HG03378 (cell line): Measurements from ENCODE around the gene NLN.
"Not testable (repeated sequence)": the region's sequence is repeated elsewhere in the genome, so short reads cannot be mapped to it uniquely, and the experiment has no call there.

ENCODE experiments used
- ATAC-seq: cut with Tn5 transposase; IDR thresholded peaks from one replicate; pipeline ENCODE4 v1.9.1; 2021; ENCODE audit warnings: mild to moderate bottlenecking, moderate library complexity; ENCODE audit not compliant: unreplicated experiment

Gene NLN

DNA sequence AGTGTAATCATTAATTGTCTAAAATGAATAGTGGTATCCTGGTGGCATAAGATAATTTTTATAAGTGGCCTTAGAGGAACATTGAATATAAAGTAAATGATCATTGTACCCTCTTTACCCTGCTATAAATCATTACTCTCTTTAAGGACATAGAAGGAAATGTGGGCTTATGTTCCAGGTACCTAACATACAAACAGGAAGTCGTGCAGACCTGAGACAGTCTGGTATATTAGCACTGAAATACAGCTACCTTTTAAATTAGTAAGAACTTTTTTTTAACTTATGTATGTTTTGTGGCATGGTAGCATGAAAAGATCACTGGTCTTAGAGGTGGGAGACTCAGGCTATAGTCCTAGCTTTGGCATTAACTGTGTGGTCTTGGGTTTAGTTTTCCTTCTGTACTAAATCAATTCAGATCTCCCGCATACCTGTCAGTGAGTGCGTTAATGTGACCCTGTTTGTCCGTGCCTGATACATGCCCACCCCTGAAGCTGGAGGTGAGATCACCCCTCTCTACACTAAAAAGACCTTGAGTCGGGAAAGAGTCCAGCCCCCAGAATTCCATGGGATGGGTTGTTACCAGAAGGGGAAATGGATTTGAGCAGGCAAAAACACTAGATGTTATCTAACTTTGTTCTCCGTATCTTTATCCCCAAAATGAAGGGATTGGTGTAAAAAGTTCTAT, 145.0 kb downstream of the NLN start:
- ATAC-seq, result no peak

DNA sequence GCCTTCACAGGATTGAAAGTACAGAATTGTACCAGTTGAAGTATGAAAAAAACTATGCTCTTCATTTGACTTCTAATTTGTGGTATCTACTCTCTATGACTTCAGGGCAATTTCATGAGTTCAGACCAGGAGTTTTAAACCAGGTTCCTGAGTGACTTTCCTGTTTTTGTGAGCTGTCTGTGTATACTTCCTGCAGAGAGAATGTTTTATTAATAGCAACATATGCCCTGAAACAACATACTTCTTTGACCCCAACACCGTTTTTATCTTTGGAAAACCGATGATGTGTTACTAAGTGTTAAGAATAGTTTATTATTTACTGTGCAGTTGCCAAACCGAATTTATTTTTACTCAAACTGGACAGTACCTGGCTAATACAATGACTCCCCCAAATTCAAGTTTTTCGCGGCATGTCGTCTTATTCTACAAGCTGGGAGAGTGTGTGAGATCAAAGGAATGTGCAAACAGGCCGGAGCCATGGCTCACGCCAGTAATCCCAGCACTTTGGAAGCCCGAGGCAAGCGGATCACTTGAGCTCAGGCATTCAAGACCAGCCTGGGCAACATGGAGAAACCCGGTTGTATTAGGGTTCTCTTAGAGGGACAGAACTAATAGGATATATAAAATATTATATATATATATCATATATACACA, 145.7 kb downstream of the NLN start:
- no peak for ATAC-seq

DNA sequence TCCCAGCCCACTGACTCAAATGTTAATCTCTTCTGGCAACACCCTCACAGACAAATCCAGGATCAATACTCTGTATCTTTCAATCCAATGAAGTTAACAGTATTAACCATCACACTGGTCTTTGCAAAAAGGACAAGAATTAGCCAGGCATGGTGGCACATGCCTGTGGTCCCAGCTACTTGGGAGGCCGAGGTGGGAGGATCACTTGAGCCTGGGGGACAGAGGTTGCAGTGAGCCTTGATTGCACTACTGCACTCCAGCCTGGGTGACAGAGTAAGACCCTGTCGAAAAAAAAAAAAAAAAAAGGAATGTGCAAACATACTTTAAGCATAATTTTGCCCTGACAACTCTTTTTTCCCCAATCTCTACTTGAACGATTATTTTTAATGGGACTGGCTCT, 146.5 kb downstream of the NLN start:
- ATAC-seq, result no peak

DNA sequence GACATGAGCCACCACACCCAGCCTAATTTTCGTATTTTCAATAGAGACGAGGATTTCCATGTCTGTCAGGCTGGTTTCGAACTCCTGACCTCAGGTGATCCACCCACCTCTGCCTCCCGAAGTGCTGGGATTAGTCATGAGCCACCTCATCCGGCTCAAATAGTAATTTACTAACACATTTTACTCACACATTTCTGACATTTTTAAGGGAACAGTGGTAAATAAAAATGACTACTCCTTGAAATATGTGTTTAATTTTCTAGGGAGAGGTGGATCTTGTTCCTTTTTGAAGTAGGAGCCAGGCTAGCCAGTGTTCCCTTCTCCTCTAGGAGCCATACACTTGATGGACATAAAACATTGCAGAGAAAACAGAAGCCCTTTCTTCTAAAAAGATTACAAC, 149.2 kb downstream of the NLN start:
- ATAC-seq, result no peak

DNA sequence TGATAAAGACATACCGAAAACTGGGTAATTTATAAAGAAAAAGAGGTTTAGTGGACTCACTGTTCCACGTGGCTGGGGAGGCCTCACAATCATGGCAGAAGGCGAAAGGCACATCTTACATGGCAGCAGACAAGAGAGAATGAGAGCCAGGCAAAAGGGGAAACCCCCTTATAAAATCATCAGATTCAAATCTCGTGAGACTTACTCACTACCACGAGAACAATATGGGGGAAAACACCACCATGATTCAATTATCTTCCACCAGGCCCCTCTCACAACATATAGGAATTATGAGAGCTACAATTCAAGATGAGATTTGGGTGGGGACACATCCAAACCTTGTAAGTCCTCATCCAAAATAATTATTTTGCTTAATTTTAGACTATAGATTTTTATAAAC, 149.8 kb downstream of the NLN start:
- ATAC-seq, result not testable (repeated sequence)

DNA sequence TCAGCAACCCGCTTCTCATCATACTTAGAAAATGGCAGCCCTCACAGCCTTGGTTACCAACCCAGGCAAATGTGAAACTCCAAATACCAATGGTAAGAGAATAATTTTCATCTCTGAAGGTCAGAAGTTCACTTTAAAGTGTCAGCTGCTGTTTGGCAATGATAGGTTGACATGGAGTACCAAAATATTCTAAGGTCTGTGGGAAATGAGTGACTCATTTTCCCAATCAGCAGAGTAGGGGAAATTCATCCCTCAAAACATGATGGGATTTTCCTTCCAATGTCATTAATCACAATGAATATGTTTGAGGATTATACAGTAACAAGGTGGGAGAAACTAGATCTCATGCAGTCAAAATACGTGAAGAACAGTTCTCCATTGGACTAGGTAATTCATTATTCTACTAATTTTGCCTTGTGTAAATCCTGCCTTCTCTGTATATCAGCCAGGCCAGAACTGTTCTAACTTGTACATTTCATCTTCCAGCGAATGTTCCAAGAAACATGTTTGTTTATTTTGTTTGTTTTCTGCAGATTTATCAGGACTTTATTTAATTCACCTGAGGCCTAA, 151.3 kb downstream of the NLN start:
- ATAC-seq, result no peak

DNA sequence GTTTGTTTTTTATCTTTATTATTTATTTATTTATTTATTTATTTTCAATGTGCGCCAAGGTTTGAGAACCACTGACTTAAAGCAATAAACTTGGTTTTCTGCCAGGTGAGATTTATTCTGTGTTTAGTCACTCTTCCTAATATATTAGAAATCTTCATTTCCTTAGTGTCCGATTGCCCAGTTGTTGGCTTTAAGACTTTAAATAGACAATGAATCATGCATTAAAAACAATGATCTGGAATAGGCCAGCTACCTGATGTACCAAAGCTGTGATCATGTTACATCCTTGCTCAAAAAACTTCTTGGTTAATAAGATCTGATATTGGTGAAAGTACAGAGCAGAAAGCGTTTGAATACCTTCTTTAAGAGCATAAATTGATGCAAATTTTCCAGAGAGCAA, 152.2 kb downstream of the NLN start:
- no peak for ATAC-seq

DNA sequence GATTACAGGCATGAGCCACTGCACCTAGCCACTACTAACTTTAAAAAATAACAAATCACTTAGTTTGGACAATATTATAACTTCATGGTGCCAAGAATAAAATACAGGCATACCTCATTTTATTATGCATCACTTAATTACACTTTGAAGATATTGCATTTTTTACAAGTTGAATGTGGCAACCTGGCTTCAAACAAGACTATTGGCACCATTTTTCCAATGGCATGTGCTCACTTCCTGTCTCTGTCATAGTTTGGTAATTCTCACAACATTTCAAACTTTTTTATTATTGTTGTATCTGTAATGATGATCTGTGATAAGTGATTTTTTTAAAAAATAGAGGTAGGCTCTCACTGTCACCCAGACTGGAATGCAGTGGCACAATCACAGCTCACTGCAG, 154.5 kb downstream of the NLN start:
- ATAC-seq, result no peak

DNA sequence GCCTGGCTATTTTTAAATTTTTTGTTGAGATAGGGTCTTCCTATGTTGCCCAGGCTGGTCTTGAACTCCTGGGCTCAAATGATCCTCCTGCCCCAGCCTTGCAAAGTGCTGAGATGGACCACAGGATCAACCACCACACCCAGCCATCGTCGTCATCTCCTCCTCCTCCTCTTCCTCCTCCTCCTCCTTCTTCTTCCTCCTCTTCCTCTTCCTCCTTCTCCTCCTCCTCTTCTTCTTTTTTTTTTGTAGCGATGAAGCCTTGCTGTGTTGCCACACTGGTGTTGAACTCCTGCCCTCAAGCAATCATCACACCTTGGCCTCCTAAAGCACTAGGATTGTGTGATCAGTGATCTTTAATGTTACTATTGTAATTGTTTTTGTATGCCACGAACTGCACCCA, 155.0 kb downstream of the NLN start:
- no peak for ATAC-seq
